HepG2 (cell line): Measurements from ENCODE around the gene AP3D1. TPM values are rescaled to one million over a fixed set of nuclear protein-coding genes. Genes with fewer than 3 reads are reported as not detected.

Source experiments
- DMAP1 ChIP-seq: IDR thresholded peaks from 2 replicates; pipeline ENCODE4 v1.6.1; 2016
- ELF4 ChIP-seq: sonication (generic); formaldehyde crosslinking; IDR thresholded peaks from 2 replicates; pipeline ENCODE4 v1.5.0; 2020; ENCODE audit warnings: missing genetic modification reagents, mild to moderate bottlenecking, moderate library complexity, borderline replicate concordance
- HINFP ChIP-seq: sonication (generic); formaldehyde crosslinking; IDR thresholded peaks from 2 replicates; pipeline ENCODE4 v1.4.0; 2020; ENCODE audit warnings: low read depth, mild to moderate bottlenecking, missing genetic modification reagents
- ISX ChIP-seq: sonication (generic); formaldehyde crosslinking; conservative IDR thresholded peaks from 2 replicates; pipeline ENCODE4 v1.5.0; 2020; ENCODE audit warnings: missing genetic modification reagents
- KAT2B ChIP-seq: fragments of 150-350 bp; IDR thresholded peaks from 2 replicates; pipeline ENCODE4 v1.6.1; 2014; ENCODE audit warnings: low read depth, low read length, borderline replicate concordance
- MAFG ChIP-seq: sonication (generic); formaldehyde crosslinking; IDR thresholded peaks from 2 replicates; pipeline ENCODE4 v1.5.1; 2020; ENCODE audit warnings: mild to moderate bottlenecking, missing genetic modification reagents
- MXD4 ChIP-seq: IDR thresholded peaks from 2 replicates; pipeline ENCODE4 v1.6.1; 2016; ENCODE audit warnings: mild to moderate bottlenecking, missing biosample characterization, missing genetic modification reagents
- NR1H2 ChIP-seq: sonication (generic); formaldehyde crosslinking; IDR thresholded peaks from 2 replicates; pipeline ENCODE4 v1.8.1; 2022; ENCODE audit warnings: low read depth, missing genetic modification reagents, borderline replicate concordance
- POLR2AphosphoS2 ChIP-seq: IDR thresholded peaks from 2 replicates; pipeline ENCODE4 v1.6.1; 2011; ENCODE audit warnings: low read depth, low read length, improper control_type of control experiment
- SETDB1 ChIP-seq: sonication (generic); formaldehyde crosslinking; IDR thresholded peaks from 2 replicates; pipeline ENCODE4 v1.5.1; 2020; ENCODE audit warnings: missing genetic modification reagents, mild to moderate bottlenecking, borderline replicate concordance
- U2AF2 ChIP-seq: fragments of 200-400 bp; formaldehyde crosslinking; IDR thresholded peaks from 2 replicates; pipeline ENCODE4 v1.6.1; 2017; ENCODE audit warnings: low read depth, mild to moderate bottlenecking, low read length
- ZNF33A ChIP-seq: sonication (generic); formaldehyde crosslinking; IDR thresholded peaks from 2 replicates; pipeline ENCODE4 v1.5.1; 2020; ENCODE audit warnings: missing genetic modification reagents, mild to moderate bottlenecking, moderate library complexity, borderline replicate concordance
- ZNF501 ChIP-seq: sonication (generic); formaldehyde crosslinking; IDR thresholded peaks from 2 replicates; pipeline ENCODE4 v1.5.1; 2020; ENCODE audit warnings: mild to moderate bottlenecking, moderate library complexity, missing genetic modification reagents
- ZNF550 ChIP-seq: sonication (generic); formaldehyde crosslinking; IDR thresholded peaks from 2 replicates; pipeline ENCODE4 v1.4.0; 2020; ENCODE audit warnings: mild to moderate bottlenecking, missing genetic modification reagents, borderline replicate concordance
- ZNF615 ChIP-seq: sonication (generic); formaldehyde crosslinking; IDR thresholded peaks from 2 replicates; pipeline ENCODE4 v1.5.0; 2020; ENCODE audit warnings: mild to moderate bottlenecking, missing genetic modification reagents, borderline replicate concordance
- polyA plus RNA-seq, 8 experiments: library from polyadenylated mRNA; depleted of rRNA in 3 of 8; stranded (reverse) in 7 of 8; unstranded in 1 of 8; fragments of >200 nt; fragmentation: Illumina TruSeq in 4 of 8; extraction: Trizol in 4 of 8; gene quantifications; 2 replicates each; pipeline versions ENCODE4 v1.2.1 to v1.2.3, GENCODE V29; 2011 to 2016; ENCODE audit warnings: low read depth in 4 of 8, missing spikeins in 1 of 8, mixed read lengths in 1 of 8; ENCODE audit not compliant: insufficient read depth in 1 of 8
- total RNA-seq, 5 experiments: library from RNA; depleted of rRNA; stranded (reverse); fragments of >200 nt; fragmentation: Illumina TruSeq; extraction: Trizol; gene quantifications; 2 replicates each; pipeline ENCODE4 v1.2.3, GENCODE V29; 2016; ENCODE audit warnings: low read depth in 1 of 5
- TF ChIP-seq, protein P1 (sequence below): sonication (generic); formaldehyde crosslinking; IDR thresholded peaks from 2 replicates; pipeline ENCODE4 v1.4.0; 2020; ENCODE audit warnings: missing genetic modification reagents
- TF ChIP-seq, protein P2 (sequence below): sonication (generic); formaldehyde crosslinking; IDR thresholded peaks from 2 replicates; pipeline ENCODE4 v1.5.0; 2020; ENCODE audit warnings: mild to moderate bottlenecking, missing genetic modification reagents
- TF ChIP-seq, protein P3 (sequence below), 2 experiments: fragments of 450-650 bp in 1 of 2; sonication (generic) in 1 of 2; formaldehyde crosslinking; IDR thresholded peaks; 2 replicates each; pipeline versions ENCODE4 v1.5.0 to v1.8.0; 2020 to 2022; ENCODE audit warnings: mild to moderate bottlenecking in 1 of 2, missing genetic modification reagents in 1 of 2

The AP3D1 gene
- total and polyA plus RNA-seq, 2 of the 13 experiments (the other 11 are each of a cell fraction or from before 2014, with no cell fraction given), result 68.0 to 82.6 TPM

- TF ChIP-seq, protein P1, sequence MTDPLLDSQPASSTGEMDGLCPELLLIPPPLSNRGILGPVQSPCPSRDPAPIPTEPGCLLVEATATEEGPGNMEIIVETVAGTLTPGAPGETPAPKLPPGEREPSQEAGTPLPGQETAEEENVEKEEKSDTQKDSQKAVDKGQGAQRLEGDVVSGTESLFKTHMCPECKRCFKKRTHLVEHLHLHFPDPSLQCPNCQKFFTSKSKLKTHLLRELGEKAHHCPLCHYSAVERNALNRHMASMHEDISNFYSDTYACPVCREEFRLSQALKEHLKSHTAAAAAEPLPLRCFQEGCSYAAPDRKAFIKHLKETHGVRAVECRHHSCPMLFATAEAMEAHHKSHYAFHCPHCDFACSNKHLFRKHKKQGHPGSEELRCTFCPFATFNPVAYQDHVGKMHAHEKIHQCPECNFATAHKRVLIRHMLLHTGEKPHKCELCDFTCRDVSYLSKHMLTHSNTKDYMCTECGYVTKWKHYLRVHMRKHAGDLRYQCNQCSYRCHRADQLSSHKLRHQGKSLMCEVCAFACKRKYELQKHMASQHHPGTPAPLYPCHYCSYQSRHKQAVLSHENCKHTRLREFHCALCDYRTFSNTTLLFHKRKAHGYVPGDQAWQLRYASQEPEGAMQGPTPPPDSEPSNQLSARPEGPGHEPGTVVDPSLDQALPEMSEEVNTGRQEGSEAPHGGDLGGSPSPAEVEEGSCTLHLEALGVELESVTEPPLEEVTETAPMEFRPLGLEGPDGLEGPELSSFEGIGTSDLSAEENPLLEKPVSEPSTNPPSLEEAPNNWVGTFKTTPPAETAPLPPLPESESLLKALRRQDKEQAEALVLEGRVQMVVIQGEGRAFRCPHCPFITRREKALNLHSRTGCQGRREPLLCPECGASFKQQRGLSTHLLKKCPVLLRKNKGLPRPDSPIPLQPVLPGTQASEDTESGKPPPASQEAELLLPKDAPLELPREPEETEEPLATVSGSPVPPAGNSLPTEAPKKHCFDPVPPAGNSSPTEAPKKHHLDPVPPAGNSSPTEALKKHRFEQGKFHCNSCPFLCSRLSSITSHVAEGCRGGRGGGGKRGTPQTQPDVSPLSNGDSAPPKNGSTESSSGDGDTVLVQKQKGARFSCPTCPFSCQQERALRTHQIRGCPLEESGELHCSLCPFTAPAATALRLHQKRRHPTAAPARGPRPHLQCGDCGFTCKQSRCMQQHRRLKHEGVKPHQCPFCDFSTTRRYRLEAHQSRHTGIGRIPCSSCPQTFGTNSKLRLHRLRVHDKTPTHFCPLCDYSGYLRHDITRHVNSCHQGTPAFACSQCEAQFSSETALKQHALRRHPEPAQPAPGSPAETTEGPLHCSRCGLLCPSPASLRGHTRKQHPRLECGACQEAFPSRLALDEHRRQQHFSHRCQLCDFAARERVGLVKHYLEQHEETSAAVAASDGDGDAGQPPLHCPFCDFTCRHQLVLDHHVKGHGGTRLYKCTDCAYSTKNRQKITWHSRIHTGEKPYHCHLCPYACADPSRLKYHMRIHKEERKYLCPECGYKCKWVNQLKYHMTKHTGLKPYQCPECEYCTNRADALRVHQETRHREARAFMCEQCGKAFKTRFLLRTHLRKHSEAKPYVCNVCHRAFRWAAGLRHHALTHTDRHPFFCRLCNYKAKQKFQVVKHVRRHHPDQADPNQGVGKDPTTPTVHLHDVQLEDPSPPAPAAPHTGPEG (CRISPR knock-in tag), result no peak
- TF ChIP-seq U2AF2 (no peak), ZNF550 (CRISPR knock-in tag) (no peak), NR1H2 (CRISPR knock-in tag) (no peak), SETDB1 (CRISPR knock-in tag) (no peak), MXD4 (CRISPR knock-in tag) (peak; percentile 88), ZNF501 (CRISPR knock-in tag) (peak; percentile 65; the same call in 1 of the 2 replicates), ZNF615 (CRISPR knock-in tag) (no peak), ISX (CRISPR knock-in tag) (no peak), ELF4 (CRISPR knock-in tag) (no peak), HINFP (CRISPR knock-in tag) (0 out of 2 replicates have a peak, but pooled peaks have one; percentile 35), DMAP1 (CRISPR knock-in tag) (no peak), KAT2B (no peak), ZNF33A (CRISPR knock-in tag) (no peak), POLR2AphosphoS2 (no peak), MAFG (CRISPR knock-in tag) (no peak)
- TF ChIP-seq, protein P2, sequence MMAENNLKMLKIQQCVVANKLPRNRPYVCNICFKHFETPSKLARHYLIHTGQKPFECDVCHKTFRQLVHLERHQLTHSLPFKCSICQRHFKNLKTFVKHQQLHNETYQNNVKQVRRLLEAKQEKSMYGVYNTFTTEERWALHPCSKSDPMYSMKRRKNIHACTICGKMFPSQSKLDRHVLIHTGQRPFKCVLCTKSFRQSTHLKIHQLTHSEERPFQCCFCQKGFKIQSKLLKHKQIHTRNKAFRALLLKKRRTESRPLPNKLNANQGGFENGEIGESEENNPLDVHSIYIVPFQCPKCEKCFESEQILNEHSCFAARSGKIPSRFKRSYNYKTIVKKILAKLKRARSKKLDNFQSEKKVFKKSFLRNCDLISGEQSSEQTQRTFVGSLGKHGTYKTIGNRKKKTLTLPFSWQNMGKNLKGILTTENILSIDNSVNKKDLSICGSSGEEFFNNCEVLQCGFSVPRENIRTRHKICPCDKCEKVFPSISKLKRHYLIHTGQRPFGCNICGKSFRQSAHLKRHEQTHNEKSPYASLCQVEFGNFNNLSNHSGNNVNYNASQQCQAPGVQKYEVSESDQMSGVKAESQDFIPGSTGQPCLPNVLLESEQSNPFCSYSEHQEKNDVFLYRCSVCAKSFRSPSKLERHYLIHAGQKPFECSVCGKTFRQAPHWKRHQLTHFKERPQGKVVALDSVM (CRISPR knock-in tag), result 0 out of 2 replicates have a peak, but pooled peaks have one; percentile 35
- TF ChIP-seq, protein P3, sequence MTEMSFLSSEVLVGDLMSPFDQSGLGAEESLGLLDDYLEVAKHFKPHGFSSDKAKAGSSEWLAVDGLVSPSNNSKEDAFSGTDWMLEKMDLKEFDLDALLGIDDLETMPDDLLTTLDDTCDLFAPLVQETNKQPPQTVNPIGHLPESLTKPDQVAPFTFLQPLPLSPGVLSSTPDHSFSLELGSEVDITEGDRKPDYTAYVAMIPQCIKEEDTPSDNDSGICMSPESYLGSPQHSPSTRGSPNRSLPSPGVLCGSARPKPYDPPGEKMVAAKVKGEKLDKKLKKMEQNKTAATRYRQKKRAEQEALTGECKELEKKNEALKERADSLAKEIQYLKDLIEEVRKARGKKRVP (CRISPR knock-in tag; IDR thresholded peaks at IDR 0.05), result no peak
These were observed 20.2 kb upstream of the AP3D1 start (continued) for GRCh38 chr19:2171349-2172145.
